HG03025 (cell line): ENCODE data around the gene NHSL1.

Experiments used
- ATAC-seq: cut with Tn5 transposase; IDR thresholded peaks from one replicate; pipeline ENCODE4 v1.9.1; 2021; ENCODE audit warnings: mild to moderate bottlenecking, moderate library complexity; ENCODE audit not compliant: unreplicated experiment, low FRiP score

NHSL1 gene

DNA sequence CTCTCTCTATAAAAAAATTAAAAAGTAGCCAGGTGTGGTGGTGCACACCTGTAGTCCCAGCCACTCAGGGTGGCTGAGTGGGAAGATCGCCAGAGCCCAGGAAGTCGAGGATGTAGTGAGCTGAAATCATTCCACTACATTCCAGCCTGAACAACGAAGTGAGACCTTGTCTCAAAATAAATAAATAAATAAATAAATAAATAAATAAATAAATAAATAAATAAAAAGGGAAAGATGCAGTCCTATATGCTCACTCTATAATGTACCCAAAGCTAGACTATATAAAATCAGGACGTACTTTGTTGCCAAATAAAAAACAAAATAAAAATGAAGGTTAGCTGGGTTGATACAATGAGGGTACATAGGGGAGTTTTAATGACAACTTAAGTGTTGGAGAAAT is 26.1 kb upstream of the NHSL1 start:
- no peak for ATAC-seq

- ATAC-seq: no peak
Observed at GRCh38 chr6:138524526-138524925, 25.2 kb upstream of the NHSL1 start.

DNA sequence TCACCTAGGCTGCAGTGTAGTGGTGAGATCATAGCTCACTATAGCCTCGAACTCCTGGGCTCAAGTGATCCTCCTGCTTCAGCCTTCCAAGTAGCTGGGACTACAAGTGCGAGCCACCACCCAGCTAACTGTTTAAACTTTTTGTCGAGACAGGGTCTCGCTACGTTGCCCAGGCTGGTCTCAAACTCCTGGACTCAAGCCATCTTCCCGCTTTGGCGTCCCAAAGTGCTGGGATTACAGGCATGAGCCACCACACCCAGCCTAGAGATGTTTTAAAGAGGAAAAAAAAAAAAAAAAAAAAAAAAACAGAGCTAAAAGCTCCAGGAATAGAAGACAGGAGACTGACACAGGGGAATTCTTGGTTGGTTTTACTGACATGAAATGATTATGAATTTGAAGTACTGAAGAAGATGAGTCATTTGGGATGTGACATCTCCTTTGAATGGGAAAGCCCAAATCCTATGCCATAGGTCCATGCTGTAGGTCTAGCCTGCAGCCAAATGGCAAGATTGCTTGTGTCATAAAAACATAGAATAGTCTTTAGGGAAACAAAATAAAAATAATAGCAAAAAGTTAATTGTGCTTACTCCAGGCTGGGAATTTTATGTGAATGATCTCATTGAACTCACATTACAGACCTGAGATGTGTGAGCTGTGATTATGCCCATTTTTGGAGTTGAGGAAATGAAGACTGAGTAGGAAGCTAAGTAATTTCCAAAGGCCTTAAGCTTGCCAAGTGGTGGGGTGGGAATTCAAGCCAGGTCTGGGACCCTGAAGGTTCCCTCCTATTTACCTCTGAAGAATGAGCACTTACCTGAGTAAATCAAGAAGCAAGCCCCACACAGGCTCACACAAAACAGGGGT is 24.3 kb upstream of the NHSL1 start:
- no peak for ATAC-seq

DNA sequence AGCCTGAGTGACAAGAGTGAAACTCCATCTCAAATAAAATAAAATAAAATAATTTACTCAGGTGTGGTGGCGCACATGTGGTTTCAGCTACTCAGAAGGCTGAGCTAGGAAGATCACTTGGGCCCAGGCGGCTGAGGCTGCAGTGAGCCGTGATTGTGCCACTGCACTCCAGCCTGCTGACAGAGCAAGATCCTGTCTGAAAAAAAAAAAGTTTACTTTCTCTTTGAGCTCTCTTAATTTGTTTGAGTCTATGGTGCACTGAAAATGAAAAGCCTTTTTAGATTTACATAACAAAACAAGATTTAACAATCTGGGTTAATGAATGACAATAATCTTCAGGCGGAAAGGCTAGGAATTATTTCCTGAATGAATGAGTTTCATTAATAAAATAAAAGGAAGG is 23.3 kb upstream of the NHSL1 start:
- ATAC-seq: no peak

GRCh38 chr6:138521790-138522189 is 22.5 kb upstream of the NHSL1 start:
- ATAC-seq: no peak

DNA sequence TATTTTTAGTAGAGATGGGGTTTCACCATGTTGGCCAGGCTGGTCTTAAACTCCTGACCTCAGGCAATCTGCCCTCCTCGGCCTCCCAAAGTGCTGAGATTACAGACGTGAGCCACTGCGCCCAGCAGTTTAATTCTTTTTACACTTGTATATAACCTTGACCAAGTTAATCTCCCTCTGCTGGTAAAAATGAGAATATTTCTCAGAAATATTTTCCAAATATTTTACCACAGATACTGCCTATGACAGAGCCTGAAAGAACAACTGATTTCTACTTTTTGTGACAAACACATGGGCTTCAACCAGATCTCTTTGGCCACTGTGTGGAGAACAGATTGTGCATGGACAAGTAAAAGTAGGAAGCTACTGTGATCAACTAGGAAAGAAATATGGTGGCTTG is 21.2 kb upstream of the NHSL1 start:
- no peak for ATAC-seq

DNA sequence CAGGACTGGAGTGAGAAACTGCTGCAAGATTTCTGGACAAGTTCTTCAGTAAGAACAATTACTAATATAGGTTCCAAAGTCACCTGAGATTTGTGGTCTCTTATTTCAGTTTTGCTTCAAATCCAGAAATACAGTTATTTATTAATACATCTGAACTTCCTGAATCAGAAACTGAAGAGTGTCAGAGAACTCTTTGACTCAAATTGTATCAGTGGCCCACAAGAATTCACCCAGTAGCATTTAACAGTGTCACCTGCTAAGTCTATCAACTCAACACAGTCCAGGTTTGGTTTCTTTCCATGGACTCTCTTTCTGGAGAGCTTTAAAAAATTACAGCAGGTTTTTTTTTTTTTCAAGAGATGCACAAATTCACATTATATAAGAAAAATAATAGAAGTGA is 18.8 kb upstream of the NHSL1 start:
- no peak for ATAC-seq

DNA sequence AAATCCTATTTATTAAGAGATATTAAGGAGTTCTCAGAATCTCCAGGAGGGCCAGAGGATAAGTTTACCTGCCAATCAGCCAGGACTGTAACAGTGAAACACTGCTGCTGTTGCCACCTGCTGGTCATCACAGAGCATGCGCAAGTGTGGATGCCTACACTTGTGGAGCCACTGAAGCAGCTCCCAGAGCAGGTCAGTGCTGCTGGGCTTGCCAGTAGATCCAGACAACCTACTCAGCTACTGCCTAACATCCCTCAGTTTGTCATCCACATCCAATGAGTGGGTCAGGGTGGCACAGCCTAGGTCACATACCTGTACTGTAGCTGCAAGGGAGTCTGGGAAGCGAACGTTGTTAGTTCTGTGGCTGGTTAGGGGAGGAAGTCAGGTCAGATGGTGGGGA is 18.3 kb upstream of the NHSL1 start:
- ATAC-seq: peak; percentile 78

- no peak for ATAC-seq
Observed at GRCh38 chr6:138515657-138516248, 16.5 kb upstream of the NHSL1 start.

- ATAC-seq: no peak
Observed at GRCh38 chr6:138514860-138515540, 15.7 kb upstream of the NHSL1 start.

DNA sequence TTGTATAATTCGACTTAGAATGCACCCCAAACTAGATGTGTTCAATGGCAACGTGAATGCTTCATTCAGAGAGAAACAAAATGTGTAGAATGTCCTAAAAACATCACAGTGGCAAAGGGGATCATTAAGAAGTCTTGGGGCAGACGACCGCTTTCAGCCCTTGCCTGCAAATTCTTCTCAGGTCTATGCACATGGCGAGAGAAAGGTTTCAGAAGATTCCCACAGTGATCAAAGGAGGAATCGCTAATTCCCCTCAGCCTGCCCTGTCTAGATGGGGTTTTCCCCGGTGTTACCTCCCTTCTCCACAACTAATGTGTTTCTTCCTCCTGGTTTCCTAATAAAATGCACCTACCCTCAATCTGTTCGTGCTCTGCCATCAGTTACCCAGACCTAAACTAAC is 13.3 kb upstream of the NHSL1 start:
- ATAC-seq: no peak

GRCh38 chr6:138510093-138510492 is 10.8 kb upstream of the NHSL1 start:
- ATAC-seq: no peak

DNA sequence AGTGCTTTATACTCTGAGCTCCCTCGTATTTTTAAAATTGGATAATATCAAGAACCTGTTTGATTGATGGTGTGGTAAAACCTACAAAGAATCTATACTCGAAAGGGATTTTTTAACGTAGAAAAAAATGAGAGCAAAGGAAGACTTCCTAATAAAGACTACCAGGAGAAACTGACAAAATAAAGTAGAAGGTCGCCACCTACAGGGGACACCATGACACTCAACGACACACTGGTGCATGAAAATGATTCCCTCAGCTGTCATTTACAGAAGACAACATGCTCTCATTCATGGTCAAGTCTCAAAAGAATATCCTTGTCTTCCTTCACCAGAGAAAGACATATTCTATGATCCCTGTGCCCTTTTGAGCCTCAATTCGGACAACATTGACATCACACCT is 10.1 kb upstream of the NHSL1 start:
- no peak for ATAC-seq

DNA sequence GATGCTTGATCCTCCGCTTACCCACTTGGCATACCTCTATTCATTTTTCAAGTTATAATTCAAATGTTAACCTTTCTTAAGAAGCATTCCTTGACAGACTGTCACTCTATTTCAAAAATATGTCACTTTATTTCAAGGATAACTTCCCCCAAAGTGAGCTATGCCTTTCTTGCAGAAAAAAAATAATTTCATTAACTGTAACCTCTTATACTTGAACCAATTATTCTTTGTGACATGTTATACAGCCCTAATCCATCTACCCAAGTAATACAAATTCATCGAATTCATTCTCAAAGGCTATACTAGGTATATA is 9.3 kb upstream of the NHSL1 start:
- no peak for ATAC-seq

DNA sequence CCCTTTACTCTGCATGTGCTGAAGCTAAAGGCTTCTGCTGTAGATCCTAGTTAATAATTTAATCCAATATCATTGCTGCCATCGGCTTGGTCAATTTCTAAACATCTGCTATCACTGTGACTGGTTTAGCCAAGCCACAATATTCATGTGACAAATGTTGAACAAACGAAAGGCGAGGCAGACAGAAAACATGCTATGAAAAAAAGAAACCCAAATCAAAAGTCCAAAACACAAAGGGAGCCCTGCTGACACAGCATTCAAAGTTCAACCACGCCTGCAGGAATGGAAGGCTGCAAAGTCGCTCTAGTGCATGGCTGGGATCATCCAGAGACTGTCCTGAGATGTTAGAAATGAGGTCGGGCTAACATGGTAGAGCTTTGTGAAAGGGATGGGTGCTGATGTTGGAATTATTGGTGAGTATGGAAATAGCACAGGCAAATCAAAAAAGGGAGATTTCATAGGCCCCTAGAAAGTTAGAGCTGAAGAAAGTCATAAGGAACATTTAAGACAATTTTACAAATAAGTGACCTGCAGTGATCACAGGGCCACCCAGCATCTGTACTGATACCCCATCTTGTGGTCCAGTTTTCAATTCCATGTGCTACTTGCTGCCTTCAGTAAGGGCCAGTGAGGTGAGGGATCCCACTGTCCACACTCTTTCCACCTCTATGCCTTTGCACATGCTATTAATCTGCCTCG is 8.8 kb upstream of the NHSL1 start:
- no peak for ATAC-seq

DNA sequence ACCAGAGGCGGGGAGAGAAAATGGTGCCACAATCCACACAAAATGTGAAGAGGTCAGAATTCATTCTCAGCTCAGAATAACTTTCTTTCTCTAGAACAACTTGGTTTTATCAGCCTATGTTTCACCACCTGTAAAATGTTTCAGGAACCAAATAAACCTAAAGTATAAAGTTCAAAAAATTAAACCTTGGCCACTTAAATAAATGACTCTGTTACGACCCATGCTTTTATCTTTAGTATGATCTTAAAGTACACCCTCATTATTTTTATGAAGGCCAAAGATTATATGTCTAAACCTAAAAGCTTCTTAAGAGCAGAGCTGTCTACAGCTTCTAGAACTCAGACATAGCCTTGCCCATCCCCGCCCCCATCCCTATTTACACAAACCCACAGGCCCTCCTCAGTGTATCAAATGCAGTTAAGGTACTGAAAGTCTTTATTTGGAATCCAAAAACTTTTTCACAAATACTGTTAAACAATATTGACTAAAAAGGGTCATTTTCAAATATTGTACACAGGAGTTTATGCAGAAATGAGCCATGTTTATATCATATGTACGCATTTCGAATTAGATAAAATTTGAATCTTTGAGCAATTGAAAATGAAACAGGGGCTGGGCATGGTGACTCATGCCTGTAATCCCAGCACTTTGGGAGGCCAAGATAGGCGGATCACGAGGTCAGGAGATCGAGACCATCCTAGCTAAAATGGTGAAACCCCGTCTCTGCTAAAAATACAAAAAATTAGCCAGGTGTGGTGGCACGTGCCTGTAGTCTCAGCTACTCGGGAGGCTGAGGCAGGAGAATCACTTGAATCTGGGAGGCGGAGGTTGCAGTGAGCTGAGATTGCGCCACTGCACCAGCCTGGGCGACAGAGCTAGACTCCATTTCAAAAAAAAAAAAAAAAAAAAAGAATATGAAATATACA is 5.7 kb upstream of the NHSL1 start:
- ATAC-seq: no peak

GRCh38 chr6:138503881-138504680 is 4.8 kb upstream of the NHSL1 start:
- ATAC-seq: no peak

- ATAC-seq: no peak
Observed at GRCh38 chr6:138502546-138502945, 3.3 kb upstream of the NHSL1 start.

DNA sequence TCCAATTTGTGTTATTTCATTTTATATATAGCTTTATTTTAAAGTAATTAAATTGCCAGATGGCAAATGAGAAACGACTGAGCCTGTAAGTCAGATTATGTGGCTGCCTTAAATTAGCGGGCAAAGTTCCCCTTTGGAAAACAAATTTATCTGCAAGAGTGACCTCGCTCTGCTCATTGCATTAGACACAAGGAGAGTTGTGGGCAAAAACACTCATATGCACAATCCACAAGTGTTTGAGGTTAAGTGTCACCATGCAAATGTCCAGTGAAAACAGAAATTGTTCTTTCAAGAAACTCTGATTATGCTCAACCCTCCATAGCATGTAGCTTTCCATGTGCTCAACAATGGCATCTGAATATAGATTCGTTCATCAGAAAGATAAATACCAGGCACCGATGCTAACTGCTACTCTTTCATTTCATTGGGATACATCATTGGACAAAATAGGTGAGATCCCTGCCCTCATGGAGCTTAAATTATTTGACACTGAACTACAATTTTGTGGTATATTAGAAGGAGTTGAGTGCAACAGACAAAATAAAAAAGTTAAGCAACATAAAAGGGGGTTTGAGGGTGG is 1.7 kb upstream of the NHSL1 start:
- ATAC-seq: no peak
